Tibial artery (tissue), 4 donors: ENCODE results near the gene SLC22A7.
A peak's percentile ranks its signal among the peaks of the same experiment; 100 is the strongest.

Source experiments
- DNase-seq, 2 donors: peaks; one replicate each; pipeline ENCODE4 v3.0.0-alpha.2; 2019
- H3K27ac ChIP-seq, 2 donors: fragments of 200-600 bp; sonication (generic) in 1 of 2; 1 replicate in 1 of 2; 2 replicates in 1 of 2; pipeline ENCODE4 v1.5.1; 2018 to 2019; ENCODE audit warnings: mild to moderate bottlenecking in 1 of 2
- H3K27me3 ChIP-seq, 2 donors: fragments of 200-600 bp; sonication (generic) in 1 of 2; one replicate each; pipeline versions ENCODE4 v1.5.1 to v1.6.0; 2016 to 2019
- H3K36me3 ChIP-seq, 3 donors: fragments of 200-600 bp; sonication (generic) in 2 of 3; one replicate each; pipeline ENCODE4 v1.5.1; 2016 to 2019; ENCODE audit warnings: mild to moderate bottlenecking in 2 of 3
- H3K4me1 ChIP-seq, 4 donors: fragments of 200-600 bp; sonication (generic) in 2 of 4; 1 replicate in 3 of 4; 2 replicates in 1 of 4; pipeline ENCODE4 v1.5.1; 2016 to 2019
- H3K4me3 ChIP-seq, 2 donors: fragments of 200-600 bp; sonication (generic) in 1 of 2; 1 replicate in 1 of 2; 2 replicates in 1 of 2; pipeline ENCODE4 v1.5.1; 2018 to 2019; ENCODE audit warnings: mild to moderate bottlenecking in 2 of 2
- H3K9me3 ChIP-seq, 3 donors: fragments of 200-600 bp; sonication (generic) in 1 of 3; one replicate each; pipeline ENCODE4 v1.5.1; 2016 to 2019
- CTCF ChIP-seq, 2 experiments: fragments of 200-600 bp in 1 of 2; fragments of 450-650 bp in 1 of 2; IDR thresholded peaks; one replicate each; pipeline ENCODE4 v1.5.1; 2017 to 2019; ENCODE audit warnings: antibody characterized with exemption in 2 of 2, mild to moderate bottlenecking in 1 of 2, moderate library complexity in 1 of 2
- intact Hi-C: fragments of 100-400 bp; cut with DNase I; formaldehyde crosslinking; loops from one replicate; pipeline ENCODE4 v1.15.0; 2023; ENCODE audit warnings: low total_unique reads

The SLC22A7 gene

GRCh38 chr6:43283514-43283901, 14.6 kb upstream of the SLC22A7 start:
- H3K27me3 ChIP-seq, result peaks cover 0 to 44% of the 10 kb centered on the region in 2 donors
- no peak for DNase-seq
- peaks cover 0 to 8% (median 0%) of the 10 kb centered on the region in 4 donors for H3K4me1 ChIP-seq
- TF ChIP-seq CTCF (IDR thresholded peaks at IDR 0.05), result no peak
- H3K36me3 ChIP-seq, result no peaks in the 10 kb centered on the region
- intact Hi-C loops, result no loop called here
- no peak overlapping the region for H3K4me3 ChIP-seq
- H3K9me3 ChIP-seq, result no peaks in the 10 kb centered on the region
- no peak overlapping the region for H3K27ac ChIP-seq

- Histone ChIP-seq H3K36me3 (no peaks in the 10 kb centered on the region), H3K9me3 (no peaks in the 10 kb centered on the region), H3K4me1 (peaks cover 0 to 8% (median 0%) of the 10 kb centered on the region in 4 donors), H3K4me3 (no peak overlapping the region), H3K27ac (no peak overlapping the region), H3K27me3 (peaks cover 0 to 44% of the 10 kb centered on the region in 2 donors)
- DNase-seq, result no peak
- intact Hi-C loops, result no loop called here
- TF ChIP-seq CTCF (IDR thresholded peaks at IDR 0.05), result no peak
Measured at GRCh38 chr6:43283905-43284304, 14.2 kb upstream of the SLC22A7 start.

GRCh38 chr6:43284991-43285781, 12.9 kb upstream of the SLC22A7 start:
- intact Hi-C loops, result no loop called here
- Histone ChIP-seq H3K9me3 (no peaks in the 10 kb centered on the region), H3K36me3 (no peaks in the 10 kb centered on the region), H3K4me1 (peaks cover 0 to 8% (median 0%) of the 10 kb centered on the region in 4 donors), H3K4me3 (peak overlapping the region in 1 of 2 donors; percentile 21), H3K27me3 (peaks cover 0 to 44% of the 10 kb centered on the region in 2 donors), H3K27ac (no peak overlapping the region)
- TF ChIP-seq CTCF (IDR thresholded peaks at IDR 0.05), result no peak
- DNase-seq, result no peak

GRCh38 chr6:43285832-43286231, 12.2 kb upstream of the SLC22A7 start:
- intact Hi-C loops, result no loop called here
- no peak overlapping the region for H3K4me3 ChIP-seq
- H3K27me3 ChIP-seq, result peaks cover 0 to 44% of the 10 kb centered on the region in 2 donors
- TF ChIP-seq CTCF (IDR thresholded peaks at IDR 0.05), result no peak
- H3K27ac ChIP-seq, result no peak overlapping the region
- no peak for DNase-seq
- H3K4me1 ChIP-seq, result peaks cover 0 to 8% (median 0%) of the 10 kb centered on the region in 4 donors
- no peaks in the 10 kb centered on the region for H3K36me3 ChIP-seq
- no peaks in the 10 kb centered on the region for H3K9me3 ChIP-seq

- H3K27me3 ChIP-seq, result peaks cover 0 to 44% of the 10 kb centered on the region in 2 donors
- no peaks in the 10 kb centered on the region for H3K36me3 ChIP-seq
- H3K4me1 ChIP-seq, result peaks cover 0 to 8% (median 0%) of the 10 kb centered on the region in 4 donors
- H3K27ac ChIP-seq, result no peak overlapping the region
- no peaks in the 10 kb centered on the region for H3K9me3 ChIP-seq
- TF ChIP-seq CTCF (IDR thresholded peaks at IDR 0.05), result no peak
- H3K4me3 ChIP-seq, result no peak overlapping the region
- DNase-seq, result no peak
- intact Hi-C loops, result no loop called here
Measured at GRCh38 chr6:43286456-43286979, 11.5 kb upstream of the SLC22A7 start.
